ENCODE measurements around the gene EVPLL.
"Not testable (repeated sequence)": the region's sequence is repeated elsewhere in the genome, so short reads cannot be mapped to it uniquely, and the experiment has no call there.

Gene EVPLL

DNA sequence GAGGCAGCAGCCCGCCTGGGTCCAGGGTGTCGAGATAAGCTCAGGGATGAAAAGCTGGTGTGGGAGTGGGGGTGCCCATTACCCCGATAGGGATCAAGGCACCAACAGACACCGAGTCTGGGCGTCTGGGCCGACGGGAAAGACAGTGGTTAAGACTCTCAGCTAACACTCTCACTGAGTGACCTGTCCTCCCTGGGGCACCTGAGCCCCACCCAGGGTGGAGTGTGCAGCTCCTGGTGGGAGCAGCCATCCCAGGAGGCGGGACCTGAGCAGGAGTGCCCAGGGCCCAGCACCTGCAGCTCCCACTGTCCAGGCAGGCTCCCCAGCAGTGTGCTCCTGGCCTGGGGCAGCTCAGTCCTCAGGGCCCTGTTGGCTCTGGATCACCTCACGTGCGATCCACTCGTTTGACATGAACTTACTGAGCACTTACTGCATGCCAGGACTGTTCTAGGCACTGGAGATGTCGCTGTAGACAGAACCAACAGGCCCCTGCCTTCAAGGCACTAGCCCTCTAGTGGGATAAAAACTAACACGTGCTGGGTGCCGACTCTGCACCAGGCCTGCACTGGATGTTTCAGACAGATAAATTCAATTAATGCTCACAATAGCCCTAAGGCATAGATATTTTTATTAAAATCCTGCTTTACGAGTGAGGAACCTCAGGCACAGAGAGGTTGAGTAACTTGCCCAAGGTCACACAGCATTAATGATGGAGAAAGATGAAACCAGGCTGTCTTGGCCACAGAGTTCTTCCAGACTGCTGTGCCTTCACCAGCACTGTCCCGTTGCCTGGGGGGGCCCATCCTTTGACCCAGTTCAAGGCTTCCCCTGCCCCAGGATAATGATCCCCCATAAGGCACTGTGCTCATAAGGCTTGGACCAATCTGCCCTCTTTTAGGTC is 1.9 kb downstream of the EVPLL start:
- Histone ChIP-seq H3K4me1 (ENCODE audit: insufficient read depth, low read length) (no peaks in the 10 kb centered on the region), H3K36me3 (ENCODE audit: insufficient read depth, low read length) (no peaks in the 10 kb centered on the region), H3K9ac (ENCODE audit: low read depth, low read length) (no peak overlapping the region), H3K27me3 (ENCODE audit: insufficient read depth, low read length) (no peaks in the 10 kb centered on the region), H3K27ac (ENCODE audit: low read depth, low read length) (no peak overlapping the region), H3K9me3 (ENCODE audit: insufficient read depth, low read depth, low read length) (peaks cover 6% of the 10 kb centered on the region; the same call in 1 of the 2 replicates), H3K4me3 (ENCODE audit: low read length) (no peak overlapping the region)
- WGBS: 92% methylated on average over 16 of the region's 16 CpGs

DNA sequence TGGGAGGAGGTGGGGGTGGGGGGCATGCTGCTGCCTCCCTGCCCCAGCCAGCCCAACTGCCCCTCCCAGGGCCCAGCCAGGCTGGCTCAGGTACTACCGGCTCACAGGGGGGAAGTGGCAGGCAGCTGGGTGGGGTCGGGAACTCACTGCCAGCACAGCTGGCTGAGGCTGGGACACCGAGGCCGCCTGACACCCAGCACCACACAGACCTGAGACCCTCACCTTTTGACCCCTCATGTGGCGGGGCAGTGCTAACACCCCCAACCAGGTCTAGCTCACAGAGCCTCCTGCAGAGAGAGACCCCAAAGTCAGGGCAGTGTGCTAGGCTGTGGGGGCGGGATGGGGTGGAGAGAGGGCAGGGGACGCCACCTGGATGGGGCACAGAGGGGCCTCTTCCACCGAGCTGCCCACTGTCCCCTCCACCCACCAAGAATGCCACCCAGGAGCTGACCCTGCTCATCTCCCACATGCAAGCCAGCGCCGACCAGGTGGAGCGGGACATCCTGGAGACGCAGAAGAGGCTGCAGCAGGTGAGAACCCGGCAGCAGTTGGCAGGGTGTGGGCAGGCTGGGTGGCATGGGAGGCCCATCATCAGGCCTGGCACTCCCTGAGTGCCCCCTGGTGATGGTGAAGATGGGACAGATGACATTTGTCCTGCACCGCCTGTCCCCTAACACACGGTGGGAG is 3.0 kb downstream of the EVPLL start:
- H3K36me3 ChIP-seq (ENCODE audit: insufficient read depth, low read length): no peaks in the 10 kb centered on the region
- H3K4me3 ChIP-seq (ENCODE audit: low read length): no peak overlapping the region
- H3K27ac ChIP-seq (ENCODE audit: low read depth, low read length): no peak overlapping the region
- 90% methylated on average over 14 of the region's 15 CpGs for WGBS
- H3K27me3 ChIP-seq (ENCODE audit: insufficient read depth, low read length): no peaks in the 10 kb centered on the region
- H3K9ac ChIP-seq (ENCODE audit: low read depth, low read length): no peak overlapping the region
- H3K4me1 ChIP-seq (ENCODE audit: insufficient read depth, low read length): no peaks in the 10 kb centered on the region
- no peaks in the 10 kb centered on the region for H3K9me3 ChIP-seq (ENCODE audit: insufficient read depth, low read depth, low read length)

DNA sequence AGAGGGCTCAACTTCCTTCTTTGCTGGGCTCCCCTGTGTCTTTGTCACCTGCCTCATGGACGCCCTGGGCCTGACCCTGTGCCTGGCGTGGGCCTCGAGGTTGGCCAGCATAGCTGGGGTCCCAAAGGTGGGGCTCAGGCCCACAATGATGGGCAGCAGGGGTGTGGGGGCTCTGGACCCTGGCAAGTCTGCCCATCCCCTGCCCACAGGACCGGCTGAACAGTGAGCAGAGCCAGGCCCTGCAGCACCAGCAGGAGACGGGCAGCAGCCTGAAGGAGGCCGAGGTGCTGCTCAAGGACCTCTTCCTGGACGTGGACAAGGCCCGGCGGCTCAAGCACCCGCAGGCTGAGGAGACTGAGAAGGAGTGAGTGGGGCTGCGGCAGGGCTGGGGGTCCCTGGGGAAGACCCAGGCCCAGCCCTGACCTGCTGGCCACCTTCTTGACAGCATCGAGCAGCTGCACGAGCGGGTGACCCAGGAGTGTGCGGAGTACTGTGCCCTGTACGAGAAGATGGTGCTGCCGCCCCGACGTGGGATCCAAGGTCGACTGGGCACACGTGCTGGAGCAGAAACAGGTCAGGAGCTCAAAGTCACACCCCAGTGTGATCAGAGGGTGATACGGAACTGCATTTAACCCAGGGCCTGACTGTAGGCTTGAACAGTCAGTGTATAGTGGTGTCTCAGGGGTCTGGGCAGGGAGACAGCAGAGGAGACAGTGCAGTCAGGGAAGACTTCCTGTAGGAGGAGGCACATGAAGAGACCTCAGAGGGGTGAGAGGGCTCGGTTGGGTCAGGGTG is 3.8 kb downstream of the EVPLL start:
- no peaks in the 10 kb centered on the region for H3K9me3 ChIP-seq (ENCODE audit: insufficient read depth, low read depth, low read length)
- no peaks in the 10 kb centered on the region for H3K36me3 ChIP-seq (ENCODE audit: insufficient read depth, low read length)
- H3K4me1 ChIP-seq (ENCODE audit: insufficient read depth, low read length): no peaks in the 10 kb centered on the region
- WGBS: 91% methylated on average over 23 of the region's 23 CpGs
- no peak overlapping the region for H3K27ac ChIP-seq (ENCODE audit: low read depth, low read length)
- H3K4me3 ChIP-seq (ENCODE audit: low read length): no peak overlapping the region
- no peaks in the 10 kb centered on the region for H3K27me3 ChIP-seq (ENCODE audit: insufficient read depth, low read length)
- no peak overlapping the region for H3K9ac ChIP-seq (ENCODE audit: low read depth, low read length)

DNA sequence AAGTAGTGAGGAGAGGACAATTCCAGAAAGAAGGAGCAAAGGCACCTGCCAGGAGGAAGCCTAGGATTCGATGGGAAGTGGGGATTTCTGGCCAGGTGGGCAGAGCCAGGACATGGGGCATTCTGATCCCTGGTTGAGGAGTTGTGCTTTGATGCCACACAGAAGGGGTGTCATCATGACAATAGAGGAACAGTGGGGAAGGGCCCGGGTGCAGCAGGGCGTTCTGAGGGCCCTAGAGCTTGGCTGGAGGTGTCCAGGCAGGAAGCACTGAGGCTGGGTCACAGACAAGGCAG is 4.3 kb downstream of the EVPLL start:
- H3K27me3 ChIP-seq (ENCODE audit: insufficient read depth, low read length): no peaks in the 10 kb centered on the region
- H3K36me3 ChIP-seq (ENCODE audit: insufficient read depth, low read length): no peaks in the 10 kb centered on the region
- no peak overlapping the region for H3K9ac ChIP-seq (ENCODE audit: low read depth, low read length)
- no peak overlapping the region for H3K27ac ChIP-seq (ENCODE audit: low read depth, low read length)
- H3K9me3 ChIP-seq (ENCODE audit: insufficient read depth, low read depth, low read length): no peaks in the 10 kb centered on the region
- WGBS: 81% methylated on average over 3 of the region's 3 CpGs
- H3K4me3 ChIP-seq (ENCODE audit: low read length): no peak overlapping the region
- H3K4me1 ChIP-seq (ENCODE audit: insufficient read depth, low read length): no peaks in the 10 kb centered on the region

DNA sequence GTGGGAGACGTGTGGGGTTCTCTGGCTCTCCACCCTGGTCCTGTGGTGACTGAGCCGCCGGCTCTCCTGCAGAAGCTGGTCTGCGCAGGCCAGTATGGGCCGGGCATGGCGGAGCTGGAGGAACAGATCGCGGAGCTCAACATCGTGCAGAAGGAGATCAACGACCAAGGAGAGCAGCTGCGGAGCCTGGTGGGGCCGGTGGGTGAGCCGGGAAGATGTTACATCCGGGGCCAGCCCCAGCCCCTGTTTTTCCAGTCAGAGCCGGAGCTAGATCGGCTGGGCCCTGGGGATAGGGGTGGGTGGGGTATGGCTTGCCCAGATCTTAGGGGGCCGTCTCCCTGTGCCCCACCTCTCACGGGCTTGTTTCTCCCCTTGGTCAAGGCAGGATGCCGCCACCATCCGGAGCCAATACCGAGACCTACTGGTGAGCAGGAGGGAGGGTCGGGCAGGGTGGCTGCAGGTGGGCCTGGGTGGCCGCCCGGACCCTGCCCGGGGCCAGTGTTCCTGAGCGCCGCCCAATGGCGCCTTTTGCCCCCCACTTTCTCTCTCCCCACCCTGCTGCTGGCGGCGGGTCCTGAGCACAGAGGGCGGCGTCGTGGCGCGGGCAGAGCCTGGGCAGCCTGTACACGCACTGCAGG is 5.0 kb downstream of the EVPLL start:
- H3K27me3 ChIP-seq (ENCODE audit: insufficient read depth, low read length): no peaks in the 10 kb centered on the region
- H3K36me3 ChIP-seq (ENCODE audit: insufficient read depth, low read length): no peaks in the 10 kb centered on the region
- no peaks in the 10 kb centered on the region for H3K4me1 ChIP-seq (ENCODE audit: insufficient read depth, low read length)
- H3K9me3 ChIP-seq (ENCODE audit: insufficient read depth, low read depth, low read length): no peaks in the 10 kb centered on the region
- no peak overlapping the region for H3K4me3 ChIP-seq (ENCODE audit: low read length)
- 93% methylated on average over 36 of the region's 36 CpGs for WGBS
- no peak overlapping the region for H3K9ac ChIP-seq (ENCODE audit: low read depth, low read length)
- no peak overlapping the region for H3K27ac ChIP-seq (ENCODE audit: low read depth, low read length)

DNA sequence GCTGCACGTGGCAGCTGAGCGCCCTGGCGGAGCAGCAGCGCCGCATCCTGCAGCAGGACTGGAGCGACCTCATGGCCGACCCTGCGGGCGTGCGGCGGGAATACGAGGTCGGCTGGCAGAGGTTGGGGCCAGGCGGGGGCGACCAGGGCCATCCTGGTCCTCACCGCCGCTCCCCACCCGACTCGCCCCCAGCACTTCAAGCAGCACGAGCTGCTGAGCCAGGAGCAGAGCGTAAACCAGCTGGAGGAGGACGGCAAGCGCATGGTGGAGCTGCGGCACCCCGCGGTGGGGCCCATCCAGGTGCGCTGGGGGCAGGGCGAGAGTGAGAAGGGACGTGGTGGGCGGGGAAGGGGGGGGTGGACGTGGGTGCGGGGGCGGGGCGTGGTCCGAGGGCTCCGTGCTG is 5.5 kb downstream of the EVPLL start:
- not testable (repeated sequence) for H3K4me3 ChIP-seq (ENCODE audit: low read length); H3K27ac ChIP-seq (ENCODE audit: low read depth, low read length); H3K9ac ChIP-seq (ENCODE audit: low read depth, low read length); H3K9me3 ChIP-seq (ENCODE audit: insufficient read depth, low read depth, low read length); H3K36me3 ChIP-seq (ENCODE audit: insufficient read depth, low read length); H3K4me1 ChIP-seq (ENCODE audit: insufficient read depth, low read length); H3K27me3 ChIP-seq (ENCODE audit: insufficient read depth, low read length)
- WGBS: 74% methylated on average over 36 of the region's 36 CpGs

DNA sequence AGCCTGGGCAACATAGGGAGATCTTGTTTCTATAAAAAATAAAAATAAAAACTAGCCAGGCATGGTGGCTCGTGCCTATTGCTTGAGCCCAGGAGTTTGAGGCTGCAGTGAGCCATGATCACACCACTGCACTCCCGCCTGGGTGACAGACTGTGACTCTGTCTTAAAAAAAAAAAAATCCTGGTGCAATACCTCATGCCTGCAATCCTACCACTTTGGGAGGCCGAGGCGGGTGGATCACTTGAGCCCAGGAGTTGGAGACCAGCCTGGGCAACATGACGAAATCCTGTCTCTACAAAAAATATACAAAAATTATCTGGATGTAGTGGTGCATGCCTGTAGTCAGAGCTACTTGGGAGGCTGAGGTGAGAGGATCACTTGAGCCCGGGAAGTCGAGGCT is 6.7 kb downstream of the EVPLL start:
- H3K4me3 ChIP-seq (ENCODE audit: low read length); H3K27me3 ChIP-seq (ENCODE audit: insufficient read depth, low read length); H3K4me1 ChIP-seq (ENCODE audit: insufficient read depth, low read length); H3K36me3 ChIP-seq (ENCODE audit: insufficient read depth, low read length); H3K9me3 ChIP-seq (ENCODE audit: insufficient read depth, low read depth, low read length); H3K27ac ChIP-seq (ENCODE audit: low read depth, low read length); H3K9ac ChIP-seq (ENCODE audit: low read depth, low read length): not testable (repeated sequence)
- WGBS: 98% methylated on average over 6 of the region's 7 CpGs

DNA sequence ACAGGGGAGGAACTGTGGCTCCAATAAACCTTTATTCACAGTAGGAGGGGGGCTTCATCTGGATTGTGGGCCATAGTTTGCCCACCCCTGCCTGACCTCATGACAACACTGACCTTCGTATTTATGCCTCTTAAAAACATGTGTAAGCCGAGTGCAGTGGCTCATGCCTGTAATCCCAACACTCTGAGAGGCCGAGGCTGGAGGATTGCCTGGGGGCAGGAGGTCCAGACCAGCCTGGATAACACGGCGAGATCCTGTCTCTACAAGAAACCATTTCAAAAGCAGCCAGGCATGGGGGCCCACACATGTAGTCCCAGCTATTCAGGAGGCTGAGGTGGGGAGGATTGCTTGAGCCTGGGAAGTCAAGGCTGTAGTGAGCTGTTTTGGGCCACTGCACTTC is 10.0 kb downstream of the EVPLL start:
- WGBS: 97% methylated on average over 5 of the region's 5 CpGs
- H3K9me3 ChIP-seq (ENCODE audit: insufficient read depth, low read depth, low read length); H3K27ac ChIP-seq (ENCODE audit: low read depth, low read length); H3K36me3 ChIP-seq (ENCODE audit: insufficient read depth, low read length); H3K4me1 ChIP-seq (ENCODE audit: insufficient read depth, low read length); H3K27me3 ChIP-seq (ENCODE audit: insufficient read depth, low read length); H3K9ac ChIP-seq (ENCODE audit: low read depth, low read length); H3K4me3 ChIP-seq (ENCODE audit: low read length): not testable (repeated sequence)

DNA sequence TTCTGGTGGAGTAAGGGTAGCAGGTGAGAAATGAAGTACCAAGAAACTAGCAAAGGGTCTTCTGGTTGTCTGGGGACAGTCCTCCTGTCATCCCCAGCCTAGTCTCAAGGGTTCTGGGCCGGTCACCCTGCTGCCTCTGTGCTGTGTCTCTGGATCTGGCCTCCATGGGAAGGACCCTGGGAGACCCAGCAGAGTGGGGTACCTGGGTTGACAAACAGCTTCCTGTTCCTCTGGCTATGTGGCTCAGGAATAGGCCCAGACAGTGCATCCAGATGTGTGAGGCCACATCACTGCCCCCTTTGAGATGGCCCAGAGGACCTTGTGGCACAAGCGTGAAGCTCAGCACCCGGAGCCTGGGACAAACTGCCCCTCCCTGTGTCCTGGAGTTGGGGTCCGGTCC is 10.7 kb downstream of the EVPLL start:
- 90% methylated on average over 4 of the region's 4 CpGs for WGBS

DNA sequence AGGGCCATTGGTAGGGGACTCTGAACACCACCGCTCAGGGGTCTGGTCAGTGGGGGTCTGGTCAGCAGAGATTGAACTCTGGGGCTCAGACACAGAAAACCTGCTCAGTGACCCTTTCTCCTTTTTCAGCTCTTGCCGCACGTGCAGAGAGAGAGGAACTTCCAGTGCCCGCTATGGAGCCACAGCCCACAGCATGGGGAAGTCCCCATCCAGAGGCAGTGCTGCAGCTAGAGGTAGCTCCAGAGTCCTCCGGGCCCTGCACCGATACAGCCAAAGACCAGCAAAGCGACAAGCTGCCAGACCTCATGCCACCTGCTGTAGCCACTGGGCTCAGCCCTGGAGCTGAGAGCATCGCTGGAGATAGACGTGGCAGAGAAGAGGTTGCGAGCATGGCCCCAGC is 11.2 kb downstream of the EVPLL start:
- H3K9me3 ChIP-seq (ENCODE audit: insufficient read depth, low read depth, low read length); H3K27ac ChIP-seq (ENCODE audit: low read depth, low read length); H3K27me3 ChIP-seq (ENCODE audit: insufficient read depth, low read length); H3K9ac ChIP-seq (ENCODE audit: low read depth, low read length); H3K4me3 ChIP-seq (ENCODE audit: low read length); H3K36me3 ChIP-seq (ENCODE audit: insufficient read depth, low read length); H3K4me1 ChIP-seq (ENCODE audit: insufficient read depth, low read length): not testable (repeated sequence)
- 40% methylated on average over 1 of the region's 10 CpGs for WGBS

More for the DNA sequence above, 10.7 kb downstream of the EVPLL start:
- H3K27ac ChIP-seq (ENCODE audit: low read depth, low read length); H3K9ac ChIP-seq (ENCODE audit: low read depth, low read length); H3K9me3 ChIP-seq (ENCODE audit: insufficient read depth, low read depth, low read length); H3K4me1 ChIP-seq (ENCODE audit: insufficient read depth, low read length); H3K27me3 ChIP-seq (ENCODE audit: insufficient read depth, low read length); H3K36me3 ChIP-seq (ENCODE audit: insufficient read depth, low read length); H3K4me3 ChIP-seq (ENCODE audit: low read length): not testable (repeated sequence)
